B cell (primary cell): ENCODE measurements around the gene ZBTB34. TPM values are rescaled to one million over a fixed set of nuclear protein-coding genes. Genes with fewer than 3 reads are reported as not detected.

Experiments used
- ATAC-seq: fragments of 200-7000 bp; cut with Tn5 transposase; one replicate; pipeline ENCODE4 v1.10.0; 2021; ENCODE audit warnings: low read depth, mild to moderate bottlenecking, moderate number of reproducible peaks, moderate library complexity
- CTCF ChIA-PET: fragments of 350-600 bp; sonication (Branson Sonifier 250); formaldehyde crosslinking; loops from one replicate; lab custom pipeline; 2021; ENCODE audit warnings: antibody characterized with exemption, inconsistent platforms; lab: Charles Lee
- POLR2A ChIA-PET: fragments of 350-600 bp; sonication (Branson Sonifier 250); formaldehyde crosslinking; loops from one replicate; lab custom pipeline; 2021; ENCODE audit warnings: antibody characterized with exemption; lab: Charles Lee
- DNase-seq: peaks from one replicate; pipeline ENCODE4 v3.0.0; 2013
- H2AFZ ChIP-seq: 2 replicates; pipeline ENCODE4 v1.6.1; 2012; ENCODE audit warnings: mild to moderate bottlenecking, low read depth, low read length; ENCODE audit not compliant: insufficient read depth, poor library complexity, severe bottlenecking
- H3K27ac ChIP-seq, 2 donors: 1 replicate in 1 of 2; 2 replicates in 1 of 2; pipeline ENCODE4 v1.5.1; 2012 to 2013; ENCODE audit warnings: low read length in 2 of 2, mild to moderate bottlenecking in 2 of 2, moderate library complexity in 1 of 2
- H3K27me3 ChIP-seq, 4 experiments: fragments of 200-600 bp in 1 of 4; sonication (generic) in 1 of 4; replicated peaks in 1 of 4; 1 replicate in 2 of 4; 2 replicates in 2 of 4; pipeline versions ENCODE4 v1.6.1 to v1.7.0; 2013 to 2016; ENCODE audit warnings: low read length in 3 of 4, mild to moderate bottlenecking in 2 of 4, mixed read lengths in 1 of 4, moderate library complexity in 1 of 4; ENCODE audit not compliant: insufficient read depth in 4 of 4, control insufficient read depth in 3 of 4; ENCODE audit errors: control extremely low read depth in 1 of 4
- H3K36me3 ChIP-seq, 2 experiments: replicated peaks in 1 of 2; 1 replicate in 1 of 2; 2 replicates in 1 of 2; pipeline versions ENCODE4 v1.6.1 to v1.7.1; 2013; ENCODE audit warnings: low read length in 1 of 2; ENCODE audit not compliant: insufficient read depth in 2 of 2, control insufficient read depth in 1 of 2; ENCODE audit errors: control extremely low read depth in 1 of 2, extremely low read depth in 1 of 2
- H3K4me1 ChIP-seq, 2 donors: fragments of 200-600 bp in 1 of 2; sonication (generic) in 1 of 2; 1 replicate in 1 of 2; 2 replicates in 1 of 2; pipeline versions ENCODE4 v1.5.1 to v1.6.1; 2013 to 2017; ENCODE audit warnings: low read length in 2 of 2; ENCODE audit not compliant: control insufficient read depth in 2 of 2, insufficient read depth in 2 of 2
- H3K4me2 ChIP-seq: replicated peaks from 2 replicates; pipeline ENCODE3; 2012; ENCODE audit warnings: mild to moderate bottlenecking, low read depth, low read length; ENCODE audit not compliant: poor library complexity, severe bottlenecking
- H3K4me3 ChIP-seq, 5 experiments: fragments of 200-600 bp in 1 of 5; sonication (generic) in 1 of 5; 1 replicate in 3 of 5; 2 replicates in 2 of 5; pipeline versions ENCODE4 v1.5.1 to v1.7.0; 2011 to 2016; ENCODE audit warnings: low read length in 4 of 5, mild to moderate bottlenecking in 4 of 5, low read depth in 2 of 5, control low read depth in 1 of 5, moderate library complexity in 1 of 5; ENCODE audit not compliant: insufficient read depth in 1 of 5; ENCODE audit errors: control extremely low read depth in 1 of 5, extremely low read depth in 1 of 5
- H3K79me2 ChIP-seq: fragments of 200-600 bp; sonication (generic); one replicate; pipeline ENCODE4 v1.6.0; 2016; ENCODE audit warnings: low read length; ENCODE audit not compliant: control insufficient read depth, insufficient read depth
- H3K9ac ChIP-seq: fragments of 200-600 bp; sonication (generic); 2 replicates; pipeline ENCODE4 v1.6.1; 2017; ENCODE audit warnings: mild to moderate bottlenecking, low read length, moderate library complexity
- H3K9me3 ChIP-seq, 3 donors: one replicate each; pipeline versions ENCODE4 v1.6.1 to v1.7.1; 2013; ENCODE audit warnings: low read length in 2 of 3; ENCODE audit not compliant: control insufficient read depth in 2 of 3, insufficient read depth in 1 of 3; ENCODE audit errors: control extremely low read depth in 1 of 3
- H4K20me1 ChIP-seq: 2 replicates; pipeline ENCODE4 v1.6.0; 2012; ENCODE audit warnings: mild to moderate bottlenecking, low read length; ENCODE audit not compliant: insufficient read depth, control insufficient read depth, poor library complexity, severe bottlenecking
- H3K27ac Mint-ChIP-seq: one replicate; pipeline ENCODE4 v1.8.0; 2021; ENCODE audit warnings: mixed read lengths
- H3K27me3 Mint-ChIP-seq: one replicate; pipeline ENCODE4 v1.8.0; 2021; ENCODE audit warnings: mixed read lengths
- H3K4me1 Mint-ChIP-seq: one replicate; pipeline ENCODE4 v1.8.0; 2021; ENCODE audit warnings: mixed read lengths
- H3K4me3 Mint-ChIP-seq: one replicate; pipeline ENCODE4 v1.8.0; 2021; ENCODE audit warnings: mixed read lengths
- H3K9me3 Mint-ChIP-seq: one replicate; pipeline ENCODE4 v1.8.0; 2022; ENCODE audit warnings: mixed read lengths; ENCODE audit not compliant: insufficient read depth
- CTCF ChIP-seq: fragments of 200-600 bp; IDR thresholded peaks from one replicate; pipeline ENCODE4 v1.8.0; 2022; ENCODE audit warnings: antibody characterized with exemption, mild to moderate bottlenecking
- EZH2 ChIP-seq: IDR thresholded peaks from 2 replicates; pipeline ENCODE4 v1.6.1; 2012; ENCODE audit warnings: borderline replicate concordance, low read depth, mild to moderate bottlenecking, moderate library complexity, low read length; ENCODE audit not compliant: insufficient read depth, poor library complexity, severe bottlenecking
- WGBS: methylation state at CpG from one replicate; pipeline ENCODE4 v1.1.5; 2013; ENCODE audit warnings: missing lambda C conversion rate; ENCODE audit not compliant: insufficient coverage; 5-methylcytosine and 5-hydroxymethylcytosine counted together
- intact Hi-C: fragments of 100-400 bp; cut with micrococcal nuclease; formaldehyde crosslinking; loops from one replicate; pipeline ENCODE4 v1.10.0; 2022
- polyA plus RNA-seq: library from polyadenylated mRNA; depleted of rRNA; stranded (reverse); fragments of >200 nt; gene quantifications from 2 replicates; pipeline ENCODE4 v1.2.3, GENCODE V29; 2012
- total RNA-seq, 2 donors: library from RNA; stranded (reverse); fragments of 120-200 nt in 1 of 2; gene quantifications; 1 replicate in 1 of 2; 2 replicates in 1 of 2; pipeline versions ENCODE4 v1.2.3 to v1.2.4, GENCODE V29; 2013 to 2022

Gene ZBTB34
- total and polyA plus RNA-seq, 2 donors (not counting 1 experiment from before 2014, with no cell fraction given) = 3.8 to 12.1 TPM

- Histone ChIP-seq H3K27ac (no peak overlapping the region), H3K9me3 (peaks cover 0 to 3% (median 0%) of the 10 kb centered on the region in 3 donors), H4K20me1 (no peaks in the 10 kb centered on the region), H3K36me3 (peaks cover 2 to 27% of the 10 kb centered on the region in 2 experiments), H3K4me3 (no peak overlapping the region), H3K9ac (no peak overlapping the region), H2AFZ (no peak overlapping the region), H3K4me1 (no peaks in the 10 kb centered on the region), H3K79me2 (peaks cover 9% of the 10 kb centered on the region), H3K27me3 (no peaks in the 10 kb centered on the region), H3K4me2 (no peak overlapping the region)
- ATAC-seq (no peak), DNase-seq (no peak)
- CTCF ChIA-PET = no interaction called here
- TF ChIP-seq EZH2 (no peak), CTCF (no peak)
- POLR2A ChIA-PET = no interaction called here
- H3K4me3 Mint-ChIP-seq = no peak overlapping the region
- H3K4me1 Mint-ChIP-seq = no peaks in the 10 kb centered on the region
- H3K27ac Mint-ChIP-seq = no peak overlapping the region
- no peaks in the 10 kb centered on the region for H3K9me3 Mint-ChIP-seq
- H3K27me3 Mint-ChIP-seq = no peaks in the 10 kb centered on the region
- intact Hi-C loops = no loop called here
- WGBS = 95% methylated on average over 22 of the region's 23 CpGs
Observed at GRCh38 chr9:126886034-126886822, 25.8 kb downstream of the ZBTB34 start.

- no peaks in the 10 kb centered on the region for H3K27me3 ChIP-seq
- H3K4me1 Mint-ChIP-seq = no peaks in the 10 kb centered on the region
- peaks cover 0 to 3% (median 0%) of the 10 kb centered on the region in 3 donors for H3K9me3 ChIP-seq
- no peak overlapping the region for H2AFZ ChIP-seq
- ChIA-PET POLR2A (no interaction called here), CTCF (no interaction called here)
- DNase-seq (no peak), ATAC-seq (no peak)
- H4K20me1 ChIP-seq = no peaks in the 10 kb centered on the region
- H3K27ac ChIP-seq = no peak overlapping the region
- H3K9me3 Mint-ChIP-seq = no peaks in the 10 kb centered on the region
- H3K27ac Mint-ChIP-seq = no peak overlapping the region
- intact Hi-C loops = no loop called here
- no peaks in the 10 kb centered on the region for H3K4me1 ChIP-seq
- H3K4me2 ChIP-seq = no peak overlapping the region
- H3K9ac ChIP-seq = no peak overlapping the region
- 97% methylated on average over 10 of the region's 10 CpGs for WGBS
- H3K79me2 ChIP-seq = peaks cover 3% of the 10 kb centered on the region
- peaks cover 2 to 21% of the 10 kb centered on the region in 2 experiments for H3K36me3 ChIP-seq
- no peaks in the 10 kb centered on the region for H3K27me3 Mint-ChIP-seq
- H3K4me3 Mint-ChIP-seq = no peak overlapping the region
- H3K4me3 ChIP-seq = no peak overlapping the region
- TF ChIP-seq CTCF = no peak
- TF ChIP-seq EZH2 = no peak
Observed at GRCh38 chr9:126886897-126887296, 26.5 kb downstream of the ZBTB34 start.
